K562 (cell line): ENCODE results near the gene SYNPR. TPM values are rescaled to one million over a fixed set of nuclear protein-coding genes. Genes with fewer than 3 reads are reported as not detected.

ENCODE experiments used
- ATAC-seq: fragments of 200-7000 bp; cut with Tn5 transposase; 3 replicates; pipeline ENCODE4 v1.9.1; 2020; ENCODE audit warnings: moderate library complexity
- BruUV-seq: library from RNA; stranded (reverse); fragments of 400-500 nt; replicated peaks from 2 replicates; lab custom pipeline; 2021; lab: Mats Ljungman, UMichigan
- CTCF ChIA-PET: fragments of 300-600 bp; formaldehyde crosslinking; extraction: SDS; loops from one replicate; lab custom pipeline; 2021; ENCODE audit warnings: low intra/inter-chr PET ratio; lab: Yijun Ruan, JAX
- POLR2A ChIA-PET: fragments of 300-600, 350-650 bp; sonication (Branson Sonifier 250); formaldehyde crosslinking; extraction: SDS; loops from one replicate; lab custom pipeline; 2021; ENCODE audit warnings: antibody characterized with exemption, inconsistent platforms; lab: Yijun Ruan, JAX
- DNase-seq, 4 experiments: peaks; one replicate each; pipeline versions ENCODE4 v3.0.0 to v3.0.0-alpha.2; 2011 to 2018; ENCODE audit warnings: low spot score in 3 of 4, mixed read lengths in 3 of 4; ENCODE audit errors: extremely low read depth in 1 of 4
- FAIRE-seq: peaks from 2 replicates; lab custom pipeline; 2011; peaks lifted over from hg19 to GRCh38; lab: Jason Lieb, UNC
- H2AFZ ChIP-seq: 2 replicates; pipeline ENCODE4 v1.6.0; 2011; ENCODE audit warnings: low read depth, low read length, control low read depth, inconsistent platforms
- H3K27ac ChIP-seq: fragments of 200-600 bp; 3 replicates; pipeline ENCODE4 v1.8.0; 2011; ENCODE audit warnings: low read depth, mild to moderate bottlenecking, control low read depth, inconsistent platforms, low read length, moderate library complexity, mixed read lengths; ENCODE audit errors: extremely low read depth
- H3K27me3 ChIP-seq, 2 experiments: fragments of 300-600 bp in 1 of 2; 2 replicates in 1 of 2; 3 replicates in 1 of 2; pipeline versions ENCODE4 v1.6.0 to v1.8.0; 2011; ENCODE audit warnings: inconsistent platforms in 2 of 2, low read length in 2 of 2, mild to moderate bottlenecking in 1 of 2, mixed read lengths in 1 of 2, moderate library complexity in 1 of 2; ENCODE audit not compliant: control insufficient read depth in 2 of 2, insufficient read depth in 2 of 2
- H3K36me3 ChIP-seq: fragments of 300-600 bp; 3 replicates; pipeline ENCODE4 v1.8.0; 2011; ENCODE audit warnings: mild to moderate bottlenecking, low read length, inconsistent platforms; ENCODE audit not compliant: control insufficient read depth, insufficient read depth
- H3K4me1 ChIP-seq, 2 experiments: fragments of 200-600 bp in 1 of 2; replicated peaks in 1 of 2; 2 replicates in 1 of 2; 3 replicates in 1 of 2; pipeline versions ENCODE4 v1.5.1 to v1.8.0; 2011; ENCODE audit warnings: inconsistent platforms in 2 of 2, low read length in 2 of 2, mild to moderate bottlenecking in 1 of 2, mixed read lengths in 1 of 2, moderate library complexity in 1 of 2; ENCODE audit not compliant: control insufficient read depth in 2 of 2, insufficient read depth in 2 of 2
- H3K4me2 ChIP-seq: 2 replicates; pipeline ENCODE4 v1.6.1; 2011; ENCODE audit warnings: low read length, control low read depth, inconsistent platforms, mixed read lengths; ENCODE audit not compliant: insufficient read depth
- H3K4me3 ChIP-seq: fragments of 200-600 bp; sonication (generic), shearing (Covaris generic); 2 replicates; pipeline ENCODE4 v1.5.1; 2016; ENCODE audit warnings: control low read depth, inconsistent platforms
- H3K79me2 ChIP-seq: fragments of 200-600 bp; 3 replicates; pipeline ENCODE4 v1.8.0; 2011; ENCODE audit warnings: low read length, inconsistent platforms; ENCODE audit not compliant: control insufficient read depth, insufficient read depth
- H3K9ac ChIP-seq, 2 experiments: 2 replicates each; pipeline versions ENCODE4 v1.6.0 to v1.6.1; 2011; ENCODE audit warnings: low read depth in 2 of 2, low read length in 2 of 2, control low read depth in 1 of 2, inconsistent platforms in 1 of 2, mild to moderate bottlenecking in 1 of 2, mixed read lengths in 1 of 2; ENCODE audit not compliant: insufficient read depth in 1 of 2
- H3K9me1 ChIP-seq: one replicate; pipeline ENCODE4 v1.6.0; 2011; ENCODE audit warnings: inconsistent platforms, mild to moderate bottlenecking, low read length, moderate library complexity; ENCODE audit not compliant: control insufficient read depth, insufficient read depth
- H3K9me3 ChIP-seq: replicated peaks from 2 replicates; pipeline ENCODE4 v1.5.1; 2011; ENCODE audit warnings: low read depth, low read length, inconsistent platforms; ENCODE audit not compliant: control insufficient read depth, insufficient read depth
- H4K20me1 ChIP-seq: replicated peaks from 2 replicates; pipeline ENCODE4 v1.6.1; 2011; ENCODE audit warnings: low read length, inconsistent platforms, mixed read lengths; ENCODE audit not compliant: control insufficient read depth, insufficient read depth
- ARID2 ChIP-seq: fragments of 450-650 bp; IDR thresholded peaks from 2 replicates; pipeline ENCODE4 v1.6.1; 2017; ENCODE audit warnings: antibody characterized with exemption, mild to moderate bottlenecking
- CBFA2T3 ChIP-seq: fragments of 450-650 bp; IDR thresholded peaks from 2 replicates; pipeline ENCODE4 v1.6.1; 2017
- CC2D1A ChIP-seq: fragments of 450-650 bp; IDR thresholded peaks from 2 replicates; pipeline ENCODE4 v1.6.1; 2017; ENCODE audit warnings: mild to moderate bottlenecking
- CEBPB ChIP-seq: fragments of 450-650 bp; IDR thresholded peaks from 2 replicates; pipeline ENCODE4 v1.6.1; 2016; ENCODE audit warnings: missing genetic modification characterization, missing compliant biosample characterization
- CREBBP ChIP-seq: IDR thresholded peaks from one replicate; pipeline ENCODE4 v1.6.1; 2012; ENCODE audit warnings: low read depth, mild to moderate bottlenecking, control low read depth, inconsistent platforms, low read length
- DPF2 ChIP-seq: fragments of 450-650 bp; IDR thresholded peaks from 2 replicates; pipeline ENCODE4 v1.6.1; 2016
- ETV1 ChIP-seq: fragments of 450-650 bp; conservative IDR thresholded peaks from 2 replicates; pipeline ENCODE4 v1.6.1; 2016; ENCODE audit warnings: missing genetic modification characterization, control low read depth, low read depth, missing compliant biosample characterization
- ETV6 ChIP-seq, 3 experiments: fragments of 150-350 bp in 1 of 3; sonication (generic) in 1 of 3; formaldehyde crosslinking in 1 of 3; IDR thresholded peaks; 2 replicates each; pipeline versions ENCODE4 v1.6.1 to v1.8.0; 2014 to 2022; ENCODE audit warnings: borderline replicate concordance in 2 of 3, low read depth in 2 of 3, antibody characterized with exemption in 1 of 3, low read length in 1 of 3, mild to moderate bottlenecking in 1 of 3, missing genetic modification reagents in 1 of 3
- HIVEP1 ChIP-seq: fragments of 250-450 bp; sonication (Bioruptor Pico); IDR thresholded peaks from 2 replicates; pipeline ENCODE4 v1.4.0; 2020; ENCODE audit warnings: mild to moderate bottlenecking
- HNRNPUL1 ChIP-seq: fragments of 200-400 bp; formaldehyde crosslinking; IDR thresholded peaks from 2 replicates; pipeline ENCODE4 v1.6.1; 2017; ENCODE audit warnings: low read length
- L3MBTL2 ChIP-seq: fragments of 450-650 bp; IDR thresholded peaks from 2 replicates; pipeline ENCODE4 v1.6.1; 2016; ENCODE audit warnings: mild to moderate bottlenecking, moderate library complexity
- NCOR1 ChIP-seq: fragments of 450-650 bp; IDR thresholded peaks from 2 replicates; pipeline ENCODE4 v1.6.1; 2016; ENCODE audit warnings: mild to moderate bottlenecking, moderate library complexity
- SMARCA4 ChIP-seq: fragments of 450-650 bp; IDR thresholded peaks from 2 replicates; pipeline ENCODE4 v1.6.1; 2016
- SRSF3 ChIP-seq: fragments of 200-400 bp; formaldehyde crosslinking; IDR thresholded peaks from 2 replicates; pipeline ENCODE4 v1.6.1; 2016; ENCODE audit warnings: mild to moderate bottlenecking, low read length, moderate library complexity; ENCODE audit not compliant: insufficient read depth
- TEAD4 ChIP-seq, 2 experiments: sonication (generic) in 1 of 2; formaldehyde crosslinking in 1 of 2; IDR thresholded peaks; 2 replicates each; pipeline versions ENCODE4 v1.6.1 to v1.8.0; 2012 to 2022; ENCODE audit warnings: borderline replicate concordance in 1 of 2, inconsistent platforms in 1 of 2, low read length in 1 of 2, mild to moderate bottlenecking in 1 of 2, missing genetic modification reagents in 1 of 2
- TFAP4 ChIP-seq: sonication (generic); formaldehyde crosslinking; IDR thresholded peaks from 2 replicates; pipeline ENCODE4 v1.8.0; 2022; ENCODE audit warnings: missing genetic modification reagents, mild to moderate bottlenecking, moderate library complexity, borderline replicate concordance
- ZKSCAN1 ChIP-seq: fragments of 150-350 bp; IDR thresholded peaks from 2 replicates; pipeline ENCODE4 v1.6.1; 2016; ENCODE audit warnings: low read depth, low read length
- ZNF174 ChIP-seq: fragments of 250-450 bp; sonication (Bioruptor Pico); IDR thresholded peaks from 2 replicates; pipeline ENCODE4 v1.4.0; 2020; ENCODE audit warnings: mild to moderate bottlenecking
- ZNF766 ChIP-seq: fragments of 200-800 bp; sonication (Bioruptor generic); conservative IDR thresholded peaks from 2 replicates; pipeline ENCODE4 v1.6.1; 2016; ENCODE audit warnings: missing genetic modification characterization, missing compliant biosample characterization
- WGBS: fragments of 100-300 bp; shearing (Covaris generic); methylation state at CpG from one replicate; pipeline ENCODE4 v1.1.6; 2016; ENCODE audit warnings: low coverage, mixed read lengths; ENCODE audit not compliant: insufficient coverage; ENCODE audit errors: missing lambda C conversion rate; 5-methylcytosine and 5-hydroxymethylcytosine counted together
- in situ Hi-C: fragments of 300-500 bp; cut with MboI; formaldehyde crosslinking; loops from 4 replicates; pipeline ENCODE4 v1.15.0; 2018; ENCODE audit warnings: inconsistent platforms, mixed read lengths
- intact Hi-C: fragments of 100-400 bp; cut with micrococcal nuclease; formaldehyde crosslinking; loops from 2 replicates; pipeline ENCODE4 v1.14.2; 2022
- polyA plus RNA-seq, 8 experiments: library from polyadenylated mRNA; depleted of rRNA in 4 of 8; stranded (reverse) in 5 of 8; unstranded in 3 of 8; fragments of >200 nt; fragmentation: Nextera tagmentation in 2 of 8; fragmentation: Illumina TruSeq in 1 of 8; extraction: Ambion mirVana in 2 of 8; extraction: Trizol in 1 of 8; gene quantifications; 2 replicates each; pipeline versions ENCODE4 v1.2.1 to v1.2.3, GENCODE V29; 2011 to 2014; ENCODE audit warnings: inconsistent platforms in 1 of 8, missing spikeins in 1 of 8
- total RNA-seq, 7 experiments: library from RNA; depleted of rRNA in 6 of 7; stranded (reverse); fragments of >200 nt in 6 of 7; fragmentation: Illumina TruSeq in 2 of 7; extraction: Trizol in 2 of 7; gene quantifications; 2 replicates each; pipeline versions ENCODE4 v1.2.1 to v1.2.3, GENCODE V29; 2011 to 2021; ENCODE audit warnings: low replicate concordance in 1 of 7
- TF ChIP-seq, protein P1 (sequence below): fragments of 450-650 bp; IDR thresholded peaks from 2 replicates; pipeline ENCODE4 v1.6.1; 2016; ENCODE audit warnings: missing biosample characterization, missing genetic modification characterization
- TF ChIP-seq, protein P2 (sequence below), 2 experiments: fragments of 450-650 bp in 1 of 2; sonication (generic) in 1 of 2; formaldehyde crosslinking in 1 of 2; IDR thresholded peaks in 1 of 2; conservative IDR thresholded peaks in 1 of 2; 2 replicates each; pipeline versions ENCODE4 v1.6.1 to v1.8.1; 2016 to 2023; ENCODE audit warnings: mild to moderate bottlenecking in 2 of 2, moderate library complexity in 2 of 2, inconsistent platforms in 1 of 2, missing genetic modification reagents in 1 of 2

The SYNPR gene
- total and polyA plus RNA-seq, 9 of the 15 experiments (the other 6 are each of a cell fraction or from before 2014, with no cell fraction given): not detected

DNA sequence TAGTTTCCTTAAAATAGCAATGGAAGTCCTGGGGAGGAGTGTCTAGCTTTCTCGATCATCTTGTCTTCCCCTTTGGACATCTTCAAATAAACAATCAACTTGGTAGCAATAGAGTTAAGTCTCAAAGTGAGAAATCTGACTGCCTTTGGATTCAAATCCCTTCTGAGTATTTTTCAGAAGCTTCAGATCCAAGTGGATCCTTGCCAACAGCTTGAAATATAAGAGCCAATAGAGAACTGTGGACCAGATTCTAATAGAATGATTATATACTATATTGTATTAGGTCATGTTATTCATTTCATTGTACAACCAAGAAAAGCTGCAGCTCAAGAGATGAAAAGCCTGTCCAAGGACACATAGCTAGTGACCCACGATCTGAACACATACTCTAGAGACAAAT is 60.2 kb downstream of the SYNPR start (continued):
- no peak for TF ChIP-seq SRSF3
- TF ChIP-seq ZNF174 (CRISPR knock-in tag): no peak
- TF ChIP-seq, protein P1, sequence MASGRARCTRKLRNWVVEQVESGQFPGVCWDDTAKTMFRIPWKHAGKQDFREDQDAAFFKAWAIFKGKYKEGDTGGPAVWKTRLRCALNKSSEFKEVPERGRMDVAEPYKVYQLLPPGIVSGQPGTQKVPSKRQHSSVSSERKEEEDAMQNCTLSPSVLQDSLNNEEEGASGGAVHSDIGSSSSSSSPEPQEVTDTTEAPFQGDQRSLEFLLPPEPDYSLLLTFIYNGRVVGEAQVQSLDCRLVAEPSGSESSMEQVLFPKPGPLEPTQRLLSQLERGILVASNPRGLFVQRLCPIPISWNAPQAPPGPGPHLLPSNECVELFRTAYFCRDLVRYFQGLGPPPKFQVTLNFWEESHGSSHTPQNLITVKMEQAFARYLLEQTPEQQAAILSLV (tag): no peak
- no peak for TF ChIP-seq TFAP4 (CRISPR knock-in tag)
- no peak for TF ChIP-seq ZKSCAN1

DNA sequence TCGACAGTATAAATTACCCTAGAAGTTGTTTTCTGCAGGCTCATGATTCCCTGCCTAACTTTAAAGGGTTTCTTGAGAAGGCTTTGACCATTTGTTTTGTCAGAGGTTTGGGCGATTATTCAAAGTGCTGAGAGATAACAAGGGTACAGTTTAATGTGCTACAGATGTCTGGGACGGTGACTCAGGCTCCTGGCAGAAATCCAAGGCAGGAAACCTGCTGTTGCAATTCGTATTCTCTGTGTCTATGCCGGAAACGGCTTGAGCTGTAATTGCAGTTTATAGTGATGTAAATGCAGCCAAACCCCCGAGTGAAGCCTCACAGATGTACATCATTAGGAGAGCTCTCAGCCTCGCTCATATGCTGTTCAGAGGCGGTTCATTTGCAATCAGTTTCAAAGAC is 65.6 kb downstream of the SYNPR start:
- Histone ChIP-seq H3K36me3 (no peaks in the 10 kb centered on the region), H3K4me2 (peak overlapping the region; percentile 32; the same call in 1 of the 2 replicates), H3K27ac (no peak overlapping the region), H2AFZ (no peak overlapping the region), H3K79me2 (no peaks in the 10 kb centered on the region), H4K20me1 (no peaks in the 10 kb centered on the region), H3K9me3 (no peaks in the 10 kb centered on the region), H3K9me1 (no peaks in the 10 kb centered on the region), H3K27me3 (no peaks in the 10 kb centered on the region), H3K9ac (no peak overlapping the region), H3K4me3 (no peak overlapping the region), H3K4me1 (peaks cover 0 to 9% of the 10 kb centered on the region in 2 experiments; a peak in 3 of 5 replicates)
- peak; percentile 86 for ATAC-seq
- peak; percentile 9 to 69 (median 22) for DNase-seq
- POLR2A ChIA-PET: no interaction called here
- in situ Hi-C loops: no loop called here
- intact Hi-C loops: no loop called here
- WGBS: 0% methylated on average over 6 of the region's 9 CpGs
- no TSS peak for BruUV-seq
- CTCF ChIA-PET: no interaction called here
- peak; percentile 78 for FAIRE-seq
- TF ChIP-seq CREBBP: no peak
- TF ChIP-seq CEBPB: peak; percentile 53
- peak; percentile 46; the same call in 1 of the 2 replicates for TF ChIP-seq SMARCA4
- 0 out of 2 replicates have a peak, but pooled peaks have one; percentile 15 for TF ChIP-seq TEAD4 (IDR thresholded peaks at IDR 0.05; ENCODE audit: low read length)
- no peak for TF ChIP-seq TEAD4 (CRISPR knock-in tag; IDR thresholded peaks at IDR 0.05; ENCODE audit: borderline replicate concordance)
- TF ChIP-seq ETV6 (IDR thresholded peaks at IDR 0.05; ENCODE audit: borderline replicate concordance in 1 of 2, low read depth in 2 of 2, low read length in 1 of 2): no peak
- no peak for TF ChIP-seq ETV6 (CRISPR knock-in tag; IDR thresholded peaks at IDR 0.05; ENCODE audit: borderline replicate concordance)
- no peak for TF ChIP-seq CC2D1A
- TF ChIP-seq ZNF766: peak; percentile 89
- TF ChIP-seq DPF2: peak; percentile 58
- 0 out of 2 replicates have a peak, but pooled peaks have one; percentile 21 for TF ChIP-seq NCOR1
- TF ChIP-seq HIVEP1: no peak
- no peak for TF ChIP-seq L3MBTL2
- no peak for TF ChIP-seq ARID2
- TF ChIP-seq ETV1 (tag): peak; percentile 76
- TF ChIP-seq, protein P2, sequence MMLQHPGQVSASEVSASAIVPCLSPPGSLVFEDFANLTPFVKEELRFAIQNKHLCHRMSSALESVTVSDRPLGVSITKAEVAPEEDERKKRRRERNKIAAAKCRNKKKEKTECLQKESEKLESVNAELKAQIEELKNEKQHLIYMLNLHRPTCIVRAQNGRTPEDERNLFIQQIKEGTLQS (IDR thresholded peaks at IDR 0.05): peak; percentile 79
- TF ChIP-seq, protein P2 (CRISPR knock-in tag; conservative IDR thresholded peaks at IDR 0.05): no peak
- TF ChIP-seq HNRNPUL1: no peak
- peak; percentile 53 for TF ChIP-seq CBFA2T3
